GM19023 (cell line): ENCODE results near the gene USP17L17.
"Not testable (repeated sequence)": the region's sequence is repeated elsewhere in the genome, so short reads cannot be mapped to it uniquely, and the experiment has no call there.

ENCODE experiments used
- ATAC-seq: cut with Tn5 transposase; IDR thresholded peaks from one replicate; pipeline ENCODE4 v1.9.1; 2021; ENCODE audit warnings: mild to moderate bottlenecking, moderate library complexity; ENCODE audit not compliant: unreplicated experiment

USP17L17 gene, protein sequence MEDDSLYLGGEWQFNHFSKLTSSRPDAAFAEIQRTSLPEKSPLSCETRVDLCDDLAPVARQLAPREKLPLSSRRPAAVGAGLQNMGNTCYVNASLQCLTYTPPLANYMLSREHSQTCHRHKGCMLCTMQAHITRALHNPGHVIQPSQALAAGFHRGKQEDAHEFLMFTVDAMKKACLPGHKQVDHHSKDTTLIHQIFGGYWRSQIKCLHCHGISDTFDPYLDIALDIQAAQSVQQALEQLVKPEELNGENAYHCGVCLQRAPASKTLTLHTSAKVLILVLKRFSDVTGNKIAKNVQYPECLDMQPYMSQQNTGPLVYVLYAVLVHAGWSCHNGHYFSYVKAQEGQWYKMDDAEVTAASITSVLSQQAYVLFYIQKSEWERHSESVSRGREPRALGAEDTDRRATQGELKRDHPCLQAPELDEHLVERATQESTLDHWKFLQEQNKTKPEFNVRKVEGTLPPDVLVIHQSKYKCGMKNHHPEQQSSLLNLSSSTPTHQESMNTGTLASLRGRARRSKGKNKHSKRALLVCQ

DNA sequence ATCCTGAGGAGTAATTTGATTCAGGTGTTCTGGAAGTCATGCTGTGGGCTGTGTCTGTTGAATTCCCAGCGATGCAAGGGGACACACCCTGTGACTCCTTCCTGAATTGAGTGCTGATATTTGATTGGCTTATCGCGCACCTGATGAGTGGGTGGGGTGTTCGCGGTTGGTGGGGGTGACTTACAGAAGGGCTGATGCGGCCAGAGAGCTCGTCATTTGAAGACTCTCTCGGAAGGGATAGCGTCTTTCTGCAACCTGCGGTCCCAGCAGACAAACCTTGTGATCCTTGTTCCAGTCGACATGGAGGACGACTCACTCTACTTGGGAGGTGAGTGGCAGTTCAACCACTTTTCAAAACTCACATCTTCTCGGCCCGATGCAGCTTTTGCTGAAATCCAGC is at the start of gene USP17L17:
Gene USP17L17 (plus strand): TSS at position 301 of the 400 bp plus-strand sequence. CDS start 0 bp downstream, at position 301.
- ATAC-seq: not testable (repeated sequence)

DNA sequence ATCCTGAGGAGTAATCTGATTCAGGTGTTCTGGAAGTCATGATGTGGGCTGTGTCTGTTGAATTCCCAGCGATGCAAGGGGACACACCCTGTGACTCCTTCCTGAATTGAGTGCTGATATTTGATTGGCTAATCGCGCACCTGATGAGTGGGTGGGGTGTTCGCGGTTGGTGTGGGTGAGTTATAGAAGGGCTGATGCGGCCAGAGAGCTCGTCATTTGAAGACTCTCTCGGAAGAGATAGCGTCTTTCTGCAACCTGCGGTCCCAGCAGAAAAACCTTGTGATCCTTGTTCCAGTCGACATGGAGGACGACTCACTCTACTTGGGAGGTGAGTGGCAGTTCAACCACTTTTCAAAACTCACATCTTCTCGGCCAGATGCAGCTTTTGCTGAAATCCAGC is 33.3 kb upstream of the USP17L17 start, which contains the start of gene USP17L10:
Gene USP17L10 (plus strand): TSS at position 301 of the 400 bp plus-strand sequence. CDS start 0 bp downstream, at position 301.
- not testable (repeated sequence) for ATAC-seq

DNA sequence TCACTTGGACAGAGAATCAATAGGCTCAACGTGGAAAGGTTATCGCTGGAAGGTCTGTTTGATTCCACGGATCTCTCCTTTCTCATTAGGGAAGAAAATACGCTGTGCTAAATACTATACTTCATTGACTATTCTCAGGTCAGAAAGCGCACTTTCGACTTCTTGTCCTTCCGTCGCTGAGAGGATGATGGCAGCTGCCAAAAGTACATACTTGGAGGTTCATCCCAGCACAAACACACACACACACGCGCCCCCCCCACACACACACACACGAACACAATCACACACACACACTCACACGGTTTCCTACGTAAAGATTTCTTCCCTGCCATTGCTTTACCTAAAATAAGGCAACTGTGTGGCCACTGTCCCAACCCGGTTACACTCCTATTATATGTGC is 29.0 kb upstream of the USP17L17 start:
- not testable (repeated sequence) for ATAC-seq

DNA sequence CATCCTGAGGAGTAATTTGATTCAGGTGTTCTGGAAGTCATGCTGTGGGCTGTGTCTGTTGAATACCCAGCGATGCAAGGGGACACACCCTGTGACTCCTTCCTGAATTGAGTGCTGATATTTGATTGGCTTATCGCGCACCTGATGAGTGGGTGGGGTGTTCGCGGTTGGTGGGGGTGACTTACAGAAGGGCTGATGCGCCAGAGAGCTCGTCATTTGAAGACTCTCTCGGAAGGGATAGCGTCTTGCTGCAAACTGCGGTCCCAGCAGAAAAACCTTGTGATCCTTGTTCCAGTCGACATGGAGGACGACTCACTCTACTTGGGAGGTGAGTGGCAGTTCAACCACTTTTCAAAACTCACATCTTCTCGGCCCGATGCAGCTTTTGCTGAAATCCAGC is 28.6 kb upstream of the USP17L17 start, which contains the start of gene USP17L11:
Gene USP17L11 (plus strand): TSS at position 301 of the 400 bp plus-strand sequence. CDS start 0 bp downstream, at position 301.
- not testable (repeated sequence) for ATAC-seq

- ATAC-seq: not testable (repeated sequence)
Observed at GRCh38 chr4:9219852-9220251, 23.8 kb upstream of the USP17L17 start, which contains the start of gene USP17L12. Gene USP17L12 (plus strand): TSS chr4:9220152. CDS start chr4:9220152, 0 bp downstream.

GRCh38 chr4:9224596-9224995 is 19.1 kb upstream of the USP17L17 start, which contains the start of gene USP17L13:
Gene USP17L13 (plus strand): TSS chr4:9224896. CDS start chr4:9224896, 0 bp downstream.
- ATAC-seq: not testable (repeated sequence)

DNA sequence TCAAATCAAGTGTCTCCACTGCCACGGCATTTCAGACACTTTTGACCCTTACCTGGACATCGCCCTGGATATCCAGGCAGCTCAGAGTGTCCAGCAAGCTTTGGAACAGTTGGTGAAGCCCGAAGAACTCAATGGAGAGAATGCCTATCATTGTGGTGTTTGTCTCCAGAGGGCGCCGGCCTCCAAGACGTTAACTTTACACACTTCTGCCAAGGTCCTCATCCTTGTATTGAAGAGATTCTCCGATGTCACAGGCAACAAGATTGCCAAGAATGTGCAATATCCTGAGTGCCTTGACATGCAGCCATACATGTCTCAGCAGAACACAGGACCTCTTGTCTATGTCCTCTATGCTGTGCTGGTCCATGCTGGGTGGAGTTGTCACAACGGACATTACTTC is 13.4 kb upstream of the USP17L17 start:
- not testable (repeated sequence) for ATAC-seq

DNA sequence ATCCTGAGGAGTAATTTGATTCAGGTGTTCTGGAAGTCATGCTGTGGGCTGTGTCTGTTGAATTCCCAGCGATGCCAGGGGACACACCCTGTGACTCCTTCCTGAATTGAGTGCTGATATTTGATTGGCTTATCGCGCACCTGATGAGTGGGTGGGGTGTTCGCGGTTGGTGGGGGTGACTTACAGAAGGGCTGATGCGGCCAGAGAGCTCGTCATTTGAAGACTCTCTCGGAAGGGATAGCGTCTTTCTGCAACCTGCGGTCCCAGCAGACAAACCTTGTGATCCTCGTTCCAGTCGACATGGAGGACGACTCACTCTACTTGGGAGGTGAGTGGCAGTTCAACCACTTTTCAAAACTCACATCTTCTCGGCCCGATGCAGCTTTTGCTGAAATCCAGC is 9.6 kb upstream of the USP17L17 start, which contains the start of gene USP17L15:
Gene USP17L15 (plus strand): TSS at position 301 of the 400 bp plus-strand sequence. CDS start 0 bp downstream, at position 301.
- not testable (repeated sequence) for ATAC-seq

GRCh38 chr4:9238461-9238860 is 5.2 kb upstream of the USP17L17 start:
- ATAC-seq: not testable (repeated sequence)

- ATAC-seq: not testable (repeated sequence)
Observed at GRCh38 chr4:9247953-9248680, 4.4 kb downstream of the USP17L17 start, which contains the start of gene USP17L18. Gene USP17L18 (plus strand): TSS chr4:9248630. CDS start chr4:9248630, 0 bp downstream.

DNA sequence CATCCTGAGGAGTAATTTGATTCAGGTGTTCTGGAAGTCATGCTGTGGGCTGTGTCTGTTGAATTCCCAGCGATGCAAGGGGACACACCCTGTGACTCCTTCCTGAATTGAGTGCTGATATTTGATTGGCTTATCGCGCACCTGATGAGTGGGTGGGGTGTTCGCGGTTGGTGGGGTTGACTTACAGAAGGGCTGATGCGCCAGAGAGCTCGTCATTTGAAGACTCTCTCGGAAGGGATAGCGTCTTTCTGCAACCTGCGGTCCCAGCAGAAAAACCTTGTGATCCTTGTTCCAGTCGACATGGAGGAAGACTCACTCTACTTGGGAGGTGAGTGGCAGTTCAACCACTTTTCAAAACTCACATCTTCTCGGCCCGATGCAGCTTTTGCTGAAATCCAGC is 9.4 kb downstream of the USP17L17 start, which contains the start of gene USP17L19:
Gene USP17L19 (plus strand): TSS at position 301 of the 400 bp plus-strand sequence. CDS start 0 bp downstream, at position 301.
- not testable (repeated sequence) for ATAC-seq

- ATAC-seq: not testable (repeated sequence)
Observed at GRCh38 chr4:9257824-9258223, 14.1 kb downstream of the USP17L17 start, which contains the start of gene USP17L20. Gene USP17L20 (plus strand): TSS chr4:9258124. CDS start chr4:9258124, 0 bp downstream.

DNA sequence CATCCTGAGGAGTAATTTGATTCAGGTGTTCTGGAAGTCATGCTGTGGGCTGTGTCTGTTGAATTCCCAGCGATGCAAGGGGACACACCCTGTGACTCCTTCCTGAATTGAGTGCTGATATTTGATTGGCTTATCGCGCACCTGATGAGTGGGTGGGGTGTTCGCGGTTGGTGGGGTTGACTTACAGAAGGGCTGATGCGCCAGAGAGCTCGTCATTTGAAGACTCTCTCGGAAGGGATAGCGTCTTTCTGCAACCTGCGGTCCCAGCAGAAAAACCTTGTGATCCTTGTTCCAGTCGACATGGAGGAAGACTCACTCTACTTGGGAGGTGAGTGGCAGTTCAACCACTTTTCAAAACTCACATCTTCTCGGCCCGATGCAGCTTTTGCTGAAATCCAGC is 18.9 kb downstream of the USP17L17 start, which contains the start of gene USP17L21:
Gene USP17L21 (plus strand): TSS at position 301 of the 400 bp plus-strand sequence. CDS start 0 bp downstream, at position 301.
- ATAC-seq: not testable (repeated sequence)

DNA sequence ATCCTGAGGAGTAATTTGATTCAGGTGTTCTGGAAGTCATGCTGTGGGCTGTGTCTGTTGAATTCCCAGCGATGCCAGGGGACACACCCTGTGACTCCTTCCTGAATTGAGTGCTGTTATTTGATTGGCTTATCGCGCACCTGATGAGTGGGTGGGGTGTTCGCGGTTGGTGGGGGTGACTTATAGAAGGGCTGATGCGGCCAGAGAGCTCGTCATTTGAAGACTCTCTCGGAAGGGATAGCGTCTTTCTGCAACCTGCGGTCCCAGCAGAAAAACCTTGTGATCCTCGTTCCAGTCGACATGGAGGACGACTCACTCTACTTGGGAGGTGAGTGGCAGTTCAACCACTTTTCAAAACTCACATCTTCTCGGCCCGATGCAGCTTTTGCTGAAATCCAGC is 23.6 kb downstream of the USP17L17 start, which contains the start of gene USP17L22:
Gene USP17L22 (plus strand): TSS at position 301 of the 400 bp plus-strand sequence. CDS start 0 bp downstream, at position 301.
- ATAC-seq: not testable (repeated sequence)

DNA sequence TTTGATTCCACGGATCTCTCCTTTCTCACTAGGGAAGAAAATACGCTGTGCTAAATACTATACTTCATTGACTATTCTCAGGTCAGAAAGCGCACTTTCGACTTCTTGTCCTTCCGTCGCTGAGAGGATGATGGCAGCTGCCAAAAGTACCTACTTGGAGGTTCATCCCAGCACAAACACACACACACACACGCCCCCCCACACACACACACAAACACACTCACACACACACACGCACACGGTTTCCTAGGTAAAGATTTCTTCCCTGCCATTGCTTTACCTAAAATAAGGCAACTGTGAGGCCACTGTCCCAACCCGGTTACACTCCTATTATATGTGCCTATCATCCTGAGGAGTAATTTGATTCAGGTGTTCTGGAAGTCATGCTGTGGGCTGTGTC is 28.0 kb downstream of the USP17L17 start:
- not testable (repeated sequence) for ATAC-seq
